HepG2 (cell line): ENCODE results near the gene RAB3A. TPM values are rescaled to one million over a fixed set of nuclear protein-coding genes. Genes with fewer than 3 reads are reported as not detected.

Experiments
- CTCF ChIP-seq: sonication (generic); formaldehyde crosslinking; IDR thresholded peaks from 2 replicates; pipeline ENCODE4 v1.5.0; 2020; ENCODE audit warnings: mild to moderate bottlenecking, missing genetic modification reagents, moderate library complexity
- DDIT3 ChIP-seq: sonication (generic); formaldehyde crosslinking; IDR thresholded peaks from 2 replicates; pipeline ENCODE4 v1.4.0; 2020; ENCODE audit warnings: mild to moderate bottlenecking, missing genetic modification reagents
- EHMT2 ChIP-seq: fragments of 200-600 bp; sonication (generic); IDR thresholded peaks from 2 replicates; pipeline ENCODE4 v1.7.0; 2017; ENCODE audit warnings: antibody characterized with exemption, low read depth, low read length, borderline replicate concordance
- HNF4A ChIP-seq: sonication (generic); formaldehyde crosslinking; IDR thresholded peaks from 2 replicates; pipeline ENCODE4 v1.4.0; 2020; ENCODE audit warnings: missing genetic modification reagents
- NFIB ChIP-seq: sonication (generic); formaldehyde crosslinking; IDR thresholded peaks from 2 replicates; pipeline ENCODE4 v1.9.0; 2021; ENCODE audit warnings: missing genetic modification reagents, mild to moderate bottlenecking, borderline replicate concordance
- PHB2 ChIP-seq: fragments of 450-650 bp; IDR thresholded peaks from 2 replicates; pipeline ENCODE4 v1.6.1; 2018; ENCODE audit not compliant: partially characterized antibody
- SALL2 ChIP-seq: sonication (generic); formaldehyde crosslinking; IDR thresholded peaks from 2 replicates; pipeline ENCODE4 v1.8.1; 2023; ENCODE audit warnings: mild to moderate bottlenecking, missing genetic modification reagents, inconsistent platforms
- SIN3B ChIP-seq: fragments of 150-350 bp; IDR thresholded peaks from 2 replicates; pipeline ENCODE4 v1.6.1; 2014; ENCODE audit warnings: low read length
- STAG1 ChIP-seq: sonication (generic); formaldehyde crosslinking; IDR thresholded peaks from 2 replicates; pipeline ENCODE4 v1.4.0; 2020; ENCODE audit warnings: missing genetic modification reagents
- TMF1 ChIP-seq: sonication (generic); formaldehyde crosslinking; IDR thresholded peaks from 2 replicates; pipeline ENCODE4 v1.8.1; 2022; ENCODE audit warnings: low read depth, missing genetic modification reagents
- ZBTB7A ChIP-seq: sonication (generic); formaldehyde crosslinking; IDR thresholded peaks from 2 replicates; pipeline ENCODE4 v1.8.0; 2022; ENCODE audit warnings: mild to moderate bottlenecking, missing genetic modification reagents
- ZNF274 ChIP-seq: sonication (generic); formaldehyde crosslinking; IDR thresholded peaks from 2 replicates; pipeline ENCODE4 v1.5.1; 2020; ENCODE audit warnings: mild to moderate bottlenecking, missing genetic modification reagents
- ZNF281 ChIP-seq: sonication (generic); formaldehyde crosslinking; IDR thresholded peaks from 2 replicates; pipeline ENCODE4 v1.4.0; 2020; ENCODE audit warnings: missing genetic modification reagents, borderline replicate concordance
- ZNF296 ChIP-seq: sonication (generic); formaldehyde crosslinking; conservative IDR thresholded peaks from 2 replicates; pipeline ENCODE4 v1.5.0; 2020; ENCODE audit warnings: mild to moderate bottlenecking, missing genetic modification reagents
- ZNF3 ChIP-seq: IDR thresholded peaks from 2 replicates; pipeline ENCODE4 v1.7.0; 2017; ENCODE audit warnings: inconsistent platforms
- ZNF460 ChIP-seq: sonication (generic); formaldehyde crosslinking; IDR thresholded peaks from 2 replicates; pipeline ENCODE4 v1.5.1; 2020; ENCODE audit warnings: missing genetic modification reagents, mild to moderate bottlenecking, borderline replicate concordance
- ZSCAN21 ChIP-seq: sonication (generic); formaldehyde crosslinking; IDR thresholded peaks from 2 replicates; pipeline ENCODE4 v1.8.0; 2022; ENCODE audit warnings: mild to moderate bottlenecking, missing genetic modification reagents, moderate library complexity, borderline replicate concordance
- polyA plus RNA-seq, 8 experiments: library from polyadenylated mRNA; depleted of rRNA in 3 of 8; stranded (reverse) in 7 of 8; unstranded in 1 of 8; fragments of >200 nt; fragmentation: Illumina TruSeq in 4 of 8; extraction: Trizol in 4 of 8; gene quantifications; 2 replicates each; pipeline versions ENCODE4 v1.2.1 to v1.2.3, GENCODE V29; 2011 to 2016; ENCODE audit warnings: low read depth in 4 of 8, missing spikeins in 1 of 8, mixed read lengths in 1 of 8; ENCODE audit not compliant: insufficient read depth in 1 of 8
- total RNA-seq, 5 experiments: library from RNA; depleted of rRNA; stranded (reverse); fragments of >200 nt; fragmentation: Illumina TruSeq; extraction: Trizol; gene quantifications; 2 replicates each; pipeline ENCODE4 v1.2.3, GENCODE V29; 2016; ENCODE audit warnings: low read depth in 1 of 5
- TF ChIP-seq, protein P1 (sequence below): IDR thresholded peaks from 2 replicates; pipeline ENCODE4 v1.6.1; 2016; ENCODE audit warnings: missing compliant biosample characterization, missing genetic modification reagents, borderline replicate concordance
- TF ChIP-seq, protein P2 (sequence below): sonication (generic); formaldehyde crosslinking; IDR thresholded peaks from 2 replicates; pipeline ENCODE4 v1.9.0; 2021; ENCODE audit warnings: missing genetic modification reagents, mild to moderate bottlenecking, borderline replicate concordance
- TF ChIP-seq, protein P3 (sequence below): sonication (generic); formaldehyde crosslinking; IDR thresholded peaks from 2 replicates; pipeline ENCODE4 v1.4.0; 2020; ENCODE audit warnings: mild to moderate bottlenecking, low read depth, missing genetic modification reagents

The RAB3A gene
- total and polyA plus RNA-seq, 2 of the 13 experiments (the other 11 are each of a cell fraction or from before 2014, with no cell fraction given): 0.58 to 0.98 TPM

- TF ChIP-seq DDIT3: no peak
- no peak for TF ChIP-seq ZNF460 (CRISPR knock-in tag)
- TF ChIP-seq SALL2 (CRISPR knock-in tag): no peak
- peak; percentile 80 for TF ChIP-seq STAG1 (CRISPR knock-in tag)
- no peak for TF ChIP-seq PHB2
- TF ChIP-seq ZNF274 (CRISPR knock-in tag): no peak
- TF ChIP-seq ZNF3 (CRISPR knock-in tag): peak; percentile 75; the same call in 1 of the 2 replicates
- TF ChIP-seq, protein P1, sequence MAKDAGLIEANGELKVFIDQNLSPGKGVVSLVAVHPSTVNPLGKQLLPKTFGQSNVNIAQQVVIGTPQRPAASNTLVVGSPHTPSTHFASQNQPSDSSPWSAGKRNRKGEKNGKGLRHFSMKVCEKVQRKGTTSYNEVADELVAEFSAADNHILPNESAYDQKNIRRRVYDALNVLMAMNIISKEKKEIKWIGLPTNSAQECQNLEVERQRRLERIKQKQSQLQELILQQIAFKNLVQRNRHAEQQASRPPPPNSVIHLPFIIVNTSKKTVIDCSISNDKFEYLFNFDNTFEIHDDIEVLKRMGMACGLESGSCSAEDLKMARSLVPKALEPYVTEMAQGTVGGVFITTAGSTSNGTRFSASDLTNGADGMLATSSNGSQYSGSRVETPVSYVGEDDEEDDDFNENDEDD (CRISPR knock-in tag): no peak
- TF ChIP-seq, protein P2, sequence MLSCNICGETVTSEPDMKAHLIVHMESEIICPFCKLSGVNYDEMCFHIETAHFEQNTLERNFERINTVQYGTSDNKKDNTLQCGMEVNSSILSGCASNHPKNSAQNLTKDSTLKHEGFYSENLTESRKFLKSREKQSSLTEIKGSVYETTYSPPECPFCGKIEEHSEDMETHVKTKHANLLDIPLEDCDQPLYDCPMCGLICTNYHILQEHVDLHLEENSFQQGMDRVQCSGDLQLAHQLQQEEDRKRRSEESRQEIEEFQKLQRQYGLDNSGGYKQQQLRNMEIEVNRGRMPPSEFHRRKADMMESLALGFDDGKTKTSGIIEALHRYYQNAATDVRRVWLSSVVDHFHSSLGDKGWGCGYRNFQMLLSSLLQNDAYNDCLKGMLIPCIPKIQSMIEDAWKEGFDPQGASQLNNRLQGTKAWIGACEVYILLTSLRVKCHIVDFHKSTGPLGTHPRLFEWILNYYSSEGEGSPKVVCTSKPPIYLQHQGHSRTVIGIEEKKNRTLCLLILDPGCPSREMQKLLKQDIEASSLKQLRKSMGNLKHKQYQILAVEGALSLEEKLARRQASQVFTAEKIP: no peak
- peak; percentile 70 for TF ChIP-seq CTCF (CRISPR knock-in tag)
- TF ChIP-seq ZSCAN21 (CRISPR knock-in tag): no peak
- TF ChIP-seq EHMT2: no peak
- TF ChIP-seq TMF1: no peak
- no peak for TF ChIP-seq ZBTB7A (CRISPR knock-in tag)
- TF ChIP-seq SIN3B: no peak
- TF ChIP-seq, protein P3, sequence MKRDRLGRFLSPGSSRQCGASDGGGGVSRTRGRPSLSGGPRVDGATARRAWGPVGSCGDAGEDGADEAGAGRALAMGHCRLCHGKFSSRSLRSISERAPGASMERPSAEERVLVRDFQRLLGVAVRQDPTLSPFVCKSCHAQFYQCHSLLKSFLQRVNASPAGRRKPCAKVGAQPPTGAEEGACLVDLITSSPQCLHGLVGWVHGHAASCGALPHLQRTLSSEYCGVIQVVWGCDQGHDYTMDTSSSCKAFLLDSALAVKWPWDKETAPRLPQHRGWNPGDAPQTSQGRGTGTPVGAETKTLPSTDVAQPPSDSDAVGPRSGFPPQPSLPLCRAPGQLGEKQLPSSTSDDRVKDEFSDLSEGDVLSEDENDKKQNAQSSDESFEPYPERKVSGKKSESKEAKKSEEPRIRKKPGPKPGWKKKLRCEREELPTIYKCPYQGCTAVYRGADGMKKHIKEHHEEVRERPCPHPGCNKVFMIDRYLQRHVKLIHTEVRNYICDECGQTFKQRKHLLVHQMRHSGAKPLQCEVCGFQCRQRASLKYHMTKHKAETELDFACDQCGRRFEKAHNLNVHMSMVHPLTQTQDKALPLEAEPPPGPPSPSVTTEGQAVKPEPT: no peak
- TF ChIP-seq HNF4A: peak; percentile 24
- no peak for TF ChIP-seq NFIB
- no peak for TF ChIP-seq ZNF296
- TF ChIP-seq ZNF281 (CRISPR knock-in tag): no peak
These were observed 4.5 kb upstream of the RAB3A start (continued) for GRCh38 chr19:18208098-18208951.
